ENCODE data around the gene LHPP. TPM values are rescaled to one million over a fixed set of nuclear protein-coding genes. Genes with fewer than 3 reads are reported as not detected.

The LHPP gene
- total and polyA plus RNA-seq, 2 experiments from 2014 or later, result 27.4 to 40.2 TPM

- Histone ChIP-seq H3K4me1 (ENCODE audit: insufficient read depth) (no peaks in the 10 kb centered on the region), H4K20me1 (replicated peaks; ENCODE audit: insufficient read depth) (no peaks in the 10 kb centered on the region), H3K4me3 (no peak overlapping the region), H2AFZ (no peak overlapping the region), H3K36me3 (ENCODE audit: insufficient read depth) (no peaks in the 10 kb centered on the region), H3F3A (replicated peaks; ENCODE audit: low read depth) (no peaks in the 10 kb centered on the region), H3K9me2 (ENCODE audit: insufficient read depth) (no peaks in the 10 kb centered on the region), H3K79me2 (replicated peaks; ENCODE audit: insufficient read depth) (no peaks in the 10 kb centered on the region), H3K27ac (ENCODE audit: low read depth) (no peak overlapping the region), H3K27me3 (ENCODE audit: insufficient read depth) (no peaks in the 10 kb centered on the region), H3K4me2 (no peak overlapping the region)
- Mint-ChIP-seq H3K36me3 (ENCODE audit: low read depth) (no peaks in the 10 kb centered on the region), H3K27me3 (ENCODE audit: insufficient read depth, low read depth, poor library complexity) (peaks cover 7% of the 10 kb centered on the region), H3K4me3 (no peak overlapping the region), H3K4me1 (peaks cover 7% of the 10 kb centered on the region), H3K27ac (no peak overlapping the region), H3K9me3 (no peaks in the 10 kb centered on the region)
- ATAC-seq (peak; percentile 58), DNase-seq (ENCODE audit: low spot score) (no peak)
- TF ChIP-seq, protein P1, sequence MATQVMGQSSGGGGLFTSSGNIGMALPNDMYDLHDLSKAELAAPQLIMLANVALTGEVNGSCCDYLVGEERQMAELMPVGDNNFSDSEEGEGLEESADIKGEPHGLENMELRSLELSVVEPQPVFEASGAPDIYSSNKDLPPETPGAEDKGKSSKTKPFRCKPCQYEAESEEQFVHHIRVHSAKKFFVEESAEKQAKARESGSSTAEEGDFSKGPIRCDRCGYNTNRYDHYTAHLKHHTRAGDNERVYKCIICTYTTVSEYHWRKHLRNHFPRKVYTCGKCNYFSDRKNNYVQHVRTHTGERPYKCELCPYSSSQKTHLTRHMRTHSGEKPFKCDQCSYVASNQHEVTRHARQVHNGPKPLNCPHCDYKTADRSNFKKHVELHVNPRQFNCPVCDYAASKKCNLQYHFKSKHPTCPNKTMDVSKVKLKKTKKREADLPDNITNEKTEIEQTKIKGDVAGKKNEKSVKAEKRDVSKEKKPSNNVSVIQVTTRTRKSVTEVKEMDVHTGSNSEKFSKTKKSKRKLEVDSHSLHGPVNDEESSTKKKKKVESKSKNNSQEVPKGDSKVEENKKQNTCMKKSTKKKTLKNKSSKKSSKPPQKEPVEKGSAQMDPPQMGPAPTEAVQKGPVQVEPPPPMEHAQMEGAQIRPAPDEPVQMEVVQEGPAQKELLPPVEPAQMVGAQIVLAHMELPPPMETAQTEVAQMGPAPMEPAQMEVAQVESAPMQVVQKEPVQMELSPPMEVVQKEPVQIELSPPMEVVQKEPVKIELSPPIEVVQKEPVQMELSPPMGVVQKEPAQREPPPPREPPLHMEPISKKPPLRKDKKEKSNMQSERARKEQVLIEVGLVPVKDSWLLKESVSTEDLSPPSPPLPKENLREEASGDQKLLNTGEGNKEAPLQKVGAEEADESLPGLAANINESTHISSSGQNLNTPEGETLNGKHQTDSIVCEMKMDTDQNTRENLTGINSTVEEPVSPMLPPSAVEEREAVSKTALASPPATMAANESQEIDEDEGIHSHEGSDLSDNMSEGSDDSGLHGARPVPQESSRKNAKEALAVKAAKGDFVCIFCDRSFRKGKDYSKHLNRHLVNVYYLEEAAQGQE (IDR thresholded peaks at IDR 0.05; ENCODE audit: unreplicated experiment), result no peak
- TF ChIP-seq EZH2phosphoT487 (IDR thresholded peaks at IDR 0.05; ENCODE audit: unreplicated experiment) (no peak), POLR2AphosphoS5 (IDR thresholded peaks at IDR 0.05; ENCODE audit: low read depth) (no peak), STAT1 (IDR thresholded peaks at IDR 0.05; ENCODE audit: unreplicated experiment) (no peak)
Observed at GRCh38 chr10:124554085-124554858, 92.6 kb downstream of the LHPP start.

- Histone ChIP-seq H2AFZ (no peak overlapping the region), H3K4me2 (no peak overlapping the region), H3K27ac (ENCODE audit: low read depth) (no peak overlapping the region), H4K20me1 (replicated peaks; ENCODE audit: insufficient read depth) (no peaks in the 10 kb centered on the region), H3K4me1 (ENCODE audit: insufficient read depth) (no peaks in the 10 kb centered on the region), H3K4me3 (no peak overlapping the region), H3K9me2 (ENCODE audit: insufficient read depth) (no peaks in the 10 kb centered on the region), H3K27me3 (ENCODE audit: insufficient read depth) (no peaks in the 10 kb centered on the region), H3K36me3 (ENCODE audit: insufficient read depth) (no peaks in the 10 kb centered on the region), H3K79me2 (replicated peaks; ENCODE audit: insufficient read depth) (no peaks in the 10 kb centered on the region), H3F3A (replicated peaks; ENCODE audit: low read depth) (no peaks in the 10 kb centered on the region)
- H3K27me3 Mint-ChIP-seq (ENCODE audit: insufficient read depth, low read depth, poor library complexity), result peaks cover 9% of the 10 kb centered on the region
- DNase-seq (ENCODE audit: low spot score) (no peak), ATAC-seq (no peak)
- no peaks in the 10 kb centered on the region for H3K36me3 Mint-ChIP-seq (ENCODE audit: low read depth)
- no peak overlapping the region for H3K27ac Mint-ChIP-seq
- no peak overlapping the region for H3K4me3 Mint-ChIP-seq
- peaks cover 3% of the 10 kb centered on the region; the same call in 2 of the 3 replicates for H3K9me3 Mint-ChIP-seq
- peaks cover 4% of the 10 kb centered on the region for H3K4me1 Mint-ChIP-seq
- TF ChIP-seq, protein P1 (IDR thresholded peaks at IDR 0.05; ENCODE audit: unreplicated experiment), result no peak
- TF ChIP-seq CREB1 (CRISPR knock-in tag; IDR thresholded peaks at IDR 0.05; ENCODE audit: low read depth) (no peak), ETS1 (IDR thresholded peaks at IDR 0.05) (no peak), CTCF (conservative IDR thresholded peaks at IDR 0.05; ENCODE audit: low read depth in 2 of 2) (no peak), NANOG (IDR thresholded peaks at IDR 0.05; ENCODE audit: borderline replicate concordance) (no peak), POLR2AphosphoS5 (IDR thresholded peaks at IDR 0.05; ENCODE audit: low read depth) (no peak), EZH2phosphoT487 (IDR thresholded peaks at IDR 0.05; ENCODE audit: unreplicated experiment) (no peak), EZH2 (IDR thresholded peaks at IDR 0.05; ENCODE audit: low read depth, unreplicated experiment) (no peak), ZNF114 (CRISPR knock-in tag; IDR thresholded peaks at IDR 0.05) (no peak), JUNB (IDR thresholded peaks at IDR 0.05; ENCODE audit: unreplicated experiment) (no peak), STAT1 (IDR thresholded peaks at IDR 0.05; ENCODE audit: unreplicated experiment) (no peak), ZNF331 (CRISPR knock-in tag; IDR thresholded peaks at IDR 0.05; ENCODE audit: low read depth) (no peak)
Observed at GRCh38 chr10:124557167-124557566, 95.5 kb downstream of the LHPP start.

All from GM23338 (cell line).